CD4-positive, alpha-beta T cell treated with Interferon alpha-2 for 1 hour (primary cell): ENCODE results near the gene MAP3K7CL.
A peak's percentile ranks its signal among the peaks of the same experiment; 100 is the strongest.

Source experiments
- DNase-seq, 2 donors: peaks; one replicate each; pipeline ENCODE4 v3.0.0-alpha.2; 2020 to 2022

MAP3K7CL gene

GRCh38 chr21:29172282-29172681 lies 41.8 kb downstream of the MAP3K7CL start:
- no peak for DNase-seq

GRCh38 chr21:29174607-29175013 lies 44.2 kb downstream of the MAP3K7CL start:
- no peak for DNase-seq

- no peak for DNase-seq
These were observed 45.1 kb downstream of the MAP3K7CL start for GRCh38 chr21:29175408-29176134.

GRCh38 chr21:29176471-29177120 lies 46.2 kb downstream of the MAP3K7CL start:
- DNase-seq = no peak

GRCh38 chr21:29177800-29178199 lies 47.4 kb downstream of the MAP3K7CL start:
- DNase-seq = no peak

- DNase-seq = no peak
These were observed 48.5 kb downstream of the MAP3K7CL start for GRCh38 chr21:29178926-29179325.

- DNase-seq = no peak
These were observed 49.1 kb downstream of the MAP3K7CL start for GRCh38 chr21:29179503-29179902.

GRCh38 chr21:29181799-29182470 lies 51.5 kb downstream of the MAP3K7CL start:
- DNase-seq = peak in 1 of 2 donors; percentile 25

GRCh38 chr21:29182691-29183092 lies 52.2 kb downstream of the MAP3K7CL start:
- DNase-seq = no peak

- DNase-seq = peak in 1 of 2 donors; percentile 51
These were observed 53.6 kb downstream of the MAP3K7CL start for GRCh38 chr21:29184037-29184436.

GRCh38 chr21:29185172-29185571 lies 54.7 kb downstream of the MAP3K7CL start:
- no peak for DNase-seq

GRCh38 chr21:29185633-29186032 lies 55.2 kb downstream of the MAP3K7CL start:
- no peak for DNase-seq

GRCh38 chr21:29186246-29186645 lies 55.8 kb downstream of the MAP3K7CL start:
- DNase-seq = no peak

- DNase-seq = no peak
These were observed 57.5 kb downstream of the MAP3K7CL start for GRCh38 chr21:29187944-29188343.

- no peak for DNase-seq
These were observed 58.9 kb downstream of the MAP3K7CL start for GRCh38 chr21:29189353-29189752.

GRCh38 chr21:29190923-29191331 lies 60.5 kb downstream of the MAP3K7CL start:
- peak in 1 of 2 donors; percentile 15 for DNase-seq

- peak in 1 of 2 donors; percentile 9 for DNase-seq
These were observed 62.6 kb downstream of the MAP3K7CL start for GRCh38 chr21:29193072-29193471.

GRCh38 chr21:29193901-29194300 lies 63.5 kb downstream of the MAP3K7CL start:
- DNase-seq = no peak

- no peak for DNase-seq
These were observed 63.9 kb downstream of the MAP3K7CL start for GRCh38 chr21:29194342-29194741.

GRCh38 chr21:29194847-29195246 lies 64.4 kb downstream of the MAP3K7CL start:
- no peak for DNase-seq

GRCh38 chr21:29195981-29196669 lies 65.7 kb downstream of the MAP3K7CL start:
- peak; percentile 84 to 86 for DNase-seq

- no peak for DNase-seq
These were observed 66.3 kb downstream of the MAP3K7CL start for GRCh38 chr21:29196670-29197191.

- DNase-seq = no peak
These were observed 70.7 kb downstream of the MAP3K7CL start for GRCh38 chr21:29201186-29201585.
